Left lung (tissue), 10 donors: ENCODE results near the gene ERC2. TPM values are rescaled to one million over a fixed set of nuclear protein-coding genes. Genes with fewer than 3 reads are reported as not detected.

Experiments used
- ATAC-seq: fragments of 200-7000 bp; cut with Tn5 transposase; one replicate; pipeline ENCODE4 v1.9.1; 2020; ENCODE audit warnings: moderate library complexity
- DNase-seq, 4 donors: peaks; one replicate each; pipeline ENCODE4 v3.0.0-alpha.2; 2013 to 2020
- H3K27ac ChIP-seq, 2 donors: fragments of 200-600 bp; sonication (generic) in 1 of 2; one replicate each; pipeline versions ENCODE4 v1.5.0 to v1.8.0; 2020 to 2021
- H3K27me3 ChIP-seq, 2 donors: fragments of 200-600 bp; sonication (generic) in 1 of 2; one replicate each; pipeline versions ENCODE4 v1.5.0 to v1.8.0; 2020 to 2021
- H3K36me3 ChIP-seq, 2 donors: fragments of 200-600 bp; sonication (generic) in 1 of 2; one replicate each; pipeline versions ENCODE4 v1.5.0 to v1.8.0; 2020 to 2021
- H3K4me1 ChIP-seq, 2 donors: fragments of 200-600 bp; one replicate each; pipeline ENCODE4 v1.8.0; 2021
- H3K4me3 ChIP-seq, 2 donors: fragments of 200-600 bp; sonication (generic) in 1 of 2; one replicate each; pipeline versions ENCODE4 v1.5.0 to v1.8.0; 2020 to 2021; ENCODE audit warnings: mild to moderate bottlenecking in 1 of 2
- H3K9me3 ChIP-seq, 2 donors: fragments of 200-600 bp; sonication (generic) in 1 of 2; one replicate each; pipeline versions ENCODE4 v1.5.0 to v1.8.0; 2020 to 2021
- CTCF ChIP-seq, 2 donors: fragments of 200-600 bp; sonication (generic) in 1 of 2; IDR thresholded peaks; one replicate each; pipeline versions ENCODE4 v1.5.0 to v1.8.0; 2021; ENCODE audit warnings: antibody characterized with exemption in 2 of 2
- intact Hi-C, 2 donors: fragments of 100-400 bp; cut with DNase I; formaldehyde crosslinking; loops; one replicate each; pipeline versions ENCODE4 v1.11.2 to v1.14.2; 2022
- polyA plus RNA-seq, 6 donors: library from polyadenylated mRNA; unstranded; fragments of 120-200 nt; gene quantifications; one replicate each; pipeline ENCODE4 v1.2.1, GENCODE V29; 2013; ENCODE audit not compliant: insufficient read length in 6 of 6
- total RNA-seq, 2 donors: library from RNA; stranded (reverse); fragmentation: NEBNext Ultra II Directional; extraction: Animal tissue kit (Norgen Biotek cat#: 25700); gene quantifications; one replicate each; pipeline ENCODE4 v1.2.1, GENCODE V29; 2021
- donor health status: DM: no; HTN: yes; CAD: no.
- donor health status: DM: no; HTN: no; CAD: no.

The ERC2 gene
- total and polyA plus RNA-seq, 8 donors, result 1.6 to 3.3 (median 2.1) TPM

GRCh38 chr3:55692295-55692956 lies 775.8 kb downstream of the ERC2 start:
- no peaks in the 10 kb centered on the region for H3K9me3 ChIP-seq
- no peak overlapping the region for H3K4me3 ChIP-seq
- no peaks in the 10 kb centered on the region for H3K36me3 ChIP-seq
- H3K4me1 ChIP-seq, result no peaks in the 10 kb centered on the region
- DNase-seq, result no peak
- no peak for TF ChIP-seq CTCF (IDR thresholded peaks at IDR 0.05)
- H3K27me3 ChIP-seq, result no peaks in the 10 kb centered on the region
- ATAC-seq, result peak; percentile 44
- intact Hi-C loops, result no loop called here
- H3K27ac ChIP-seq, result no peak overlapping the region

GRCh38 chr3:55691141-55691540 lies 777.1 kb downstream of the ERC2 start:
- Histone ChIP-seq H3K4me3 (no peak overlapping the region), H3K27me3 (no peaks in the 10 kb centered on the region), H3K36me3 (no peaks in the 10 kb centered on the region), H3K27ac (peak overlapping the region in 1 of 2 donors; percentile 39), H3K4me1 (no peaks in the 10 kb centered on the region), H3K9me3 (no peaks in the 10 kb centered on the region)
- peak; percentile 79 for ATAC-seq
- intact Hi-C loops, result no loop called here
- TF ChIP-seq CTCF (IDR thresholded peaks at IDR 0.05), result no peak
- no peak for DNase-seq

GRCh38 chr3:55690726-55691125 lies 777.5 kb downstream of the ERC2 start:
- intact Hi-C loops, result no loop called here
- peak overlapping the region in 1 of 2 donors; percentile 39 for H3K27ac ChIP-seq
- H3K36me3 ChIP-seq, result no peaks in the 10 kb centered on the region
- DNase-seq (peak in 1 of 4 donors; percentile 35), ATAC-seq (peak; percentile 85)
- H3K4me1 ChIP-seq, result no peaks in the 10 kb centered on the region
- no peak for TF ChIP-seq CTCF (IDR thresholded peaks at IDR 0.05)
- H3K4me3 ChIP-seq, result no peak overlapping the region
- no peaks in the 10 kb centered on the region for H3K27me3 ChIP-seq
- H3K9me3 ChIP-seq, result no peaks in the 10 kb centered on the region

GRCh38 chr3:55690177-55690576 lies 778.1 kb downstream of the ERC2 start:
- TF ChIP-seq CTCF (IDR thresholded peaks at IDR 0.05), result no peak

GRCh38 chr3:55688154-55688553 lies 780.1 kb downstream of the ERC2 start:
- no peak for TF ChIP-seq CTCF (IDR thresholded peaks at IDR 0.05)
- no peak for ATAC-seq
- Histone ChIP-seq H3K27me3 (no peaks in the 10 kb centered on the region), H3K4me3 (no peak overlapping the region), H3K9me3 (no peaks in the 10 kb centered on the region), H3K36me3 (no peaks in the 10 kb centered on the region), H3K27ac (no peak overlapping the region), H3K4me1 (no peaks in the 10 kb centered on the region)
- intact Hi-C loops, result no loop called here
- no peak for DNase-seq

More at GRCh38 chr3:55690177-55690576, 778.1 kb downstream of the ERC2 start:
- intact Hi-C loops, result no loop called here
- Histone ChIP-seq H3K4me1 (no peaks in the 10 kb centered on the region), H3K27me3 (no peaks in the 10 kb centered on the region), H3K36me3 (no peaks in the 10 kb centered on the region), H3K9me3 (no peaks in the 10 kb centered on the region), H3K27ac (peak overlapping the region in 1 of 2 donors; percentile 39), H3K4me3 (no peak overlapping the region)
- DNase-seq (no peak), ATAC-seq (peak; percentile 59)
